CD4-positive, alpha-beta T cell treated with Interleukin-17A for 4 hours (primary cell): ENCODE measurements around the gene COL9A1.
"Not testable (repeated sequence)": the region's sequence is repeated elsewhere in the genome, so short reads cannot be mapped to it uniquely, and the experiment has no call there.

Experiments
- DNase-seq: peaks from one replicate; pipeline ENCODE4 v3.0.0-alpha.2; 2020; ENCODE audit warnings: mixed read lengths

COL9A1 gene

GRCh38 chr6:70303034-70303525, at the start of gene COL9A1:
COL9A1 (minus strand) TSS chr6:70303084; CDS start chr6:70302924, 160 bp downstream.
- no peak for DNase-seq

- no peak for DNase-seq
These were observed 48.6 kb upstream of the COL9A1 start for GRCh38 chr6:70351461-70351860.

GRCh38 chr6:70345619-70346018, 42.7 kb upstream of the COL9A1 start:
- no peak for DNase-seq

DNA sequence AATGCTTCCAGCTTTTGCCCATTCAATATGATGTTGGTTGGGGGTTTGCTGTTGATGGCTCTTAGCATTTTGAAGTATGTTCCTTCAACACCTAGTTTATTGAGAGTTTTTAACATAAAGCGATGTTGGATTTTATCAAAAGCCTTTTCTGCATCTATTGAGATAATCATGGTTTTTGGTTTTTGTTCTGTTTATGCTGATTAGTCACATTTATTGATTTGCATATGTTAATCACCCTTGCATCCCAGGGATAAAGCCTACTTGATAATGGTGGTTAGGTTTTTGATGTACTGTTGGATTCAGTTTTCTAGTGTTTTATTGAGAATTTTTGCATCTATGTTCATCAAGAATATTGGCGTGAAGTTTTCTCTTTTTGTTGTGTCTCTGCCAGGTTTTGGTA, 40.4 kb upstream of the COL9A1 start:
- no peak for DNase-seq

GRCh38 chr6:70339810-70340209, 36.9 kb upstream of the COL9A1 start:
- DNase-seq: not testable (repeated sequence)

- DNase-seq: no peak
These were observed 35.9 kb upstream of the COL9A1 start for GRCh38 chr6:70338775-70339174.

DNA sequence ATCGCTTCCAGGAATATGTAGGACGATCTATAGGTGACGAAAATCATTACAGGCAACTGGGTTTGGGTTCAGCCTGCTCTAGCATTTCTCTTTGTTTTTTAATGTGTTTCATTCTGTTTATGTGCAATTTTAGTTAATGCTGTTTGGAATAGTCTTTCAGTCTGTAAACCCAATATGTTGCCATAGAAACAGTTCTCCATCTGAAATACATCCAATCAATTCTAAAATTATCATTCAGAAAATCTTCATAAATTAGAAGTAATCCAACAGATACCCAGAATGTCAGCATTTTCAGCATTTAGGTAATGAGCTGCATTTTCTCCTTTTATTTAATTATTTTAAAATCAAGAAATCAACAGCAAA, 34.8 kb upstream of the COL9A1 start:
- DNase-seq: no peak

DNA sequence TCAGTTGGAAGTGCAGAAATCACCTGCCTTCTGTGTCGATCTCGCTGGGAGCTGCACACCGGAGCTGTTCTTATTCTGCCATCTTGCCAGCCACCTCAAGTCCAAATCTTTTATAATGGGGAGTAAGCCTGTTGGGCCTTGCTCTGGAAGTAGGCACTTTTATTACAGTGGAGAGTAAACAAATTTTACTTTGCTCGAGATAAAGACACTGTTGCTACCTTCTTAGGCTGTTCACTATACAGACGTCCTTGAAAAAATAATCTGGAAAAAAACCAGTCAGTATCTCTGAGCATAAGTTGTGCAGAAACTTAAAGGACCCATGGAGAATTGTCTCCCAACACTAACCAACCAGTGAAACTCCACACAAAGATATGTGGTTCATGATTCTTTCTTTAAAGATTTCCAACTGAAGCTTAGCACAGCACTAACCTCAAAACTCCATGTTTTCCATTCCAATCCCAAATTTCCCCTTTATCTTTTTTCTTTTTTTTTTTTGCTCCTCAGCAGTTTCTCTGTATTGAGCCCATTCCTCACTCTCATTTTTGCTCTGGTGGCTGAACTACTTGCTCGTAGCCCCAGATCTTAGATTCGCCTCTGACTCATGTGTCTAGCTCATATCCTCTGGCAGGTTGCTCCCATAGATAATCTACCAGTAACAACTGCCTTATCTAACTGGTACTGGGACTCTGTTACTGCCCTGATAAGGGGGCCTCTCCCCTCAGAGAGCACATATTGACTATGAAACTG, 34.3 kb upstream of the COL9A1 start:
- DNase-seq: no peak

DNA sequence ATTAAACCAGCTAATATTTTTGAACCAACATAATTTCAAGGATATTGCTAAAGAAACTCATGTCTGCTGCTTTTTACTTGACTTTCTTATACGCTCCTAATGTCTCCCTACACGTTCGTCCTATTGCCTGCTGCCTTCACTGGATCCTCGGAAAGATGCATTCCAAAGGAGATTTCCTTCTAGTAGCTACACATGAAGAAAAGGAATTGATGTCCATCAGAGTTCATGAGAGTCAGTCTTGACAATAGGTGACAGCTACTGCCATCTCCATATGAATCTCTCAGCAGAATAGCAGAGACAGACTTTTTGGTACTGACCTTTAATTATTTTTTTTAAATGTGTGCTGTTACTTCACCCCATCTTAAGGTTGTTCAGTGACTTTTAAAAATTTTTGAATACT, 24.2 kb upstream of the COL9A1 start:
- no peak for DNase-seq

DNA sequence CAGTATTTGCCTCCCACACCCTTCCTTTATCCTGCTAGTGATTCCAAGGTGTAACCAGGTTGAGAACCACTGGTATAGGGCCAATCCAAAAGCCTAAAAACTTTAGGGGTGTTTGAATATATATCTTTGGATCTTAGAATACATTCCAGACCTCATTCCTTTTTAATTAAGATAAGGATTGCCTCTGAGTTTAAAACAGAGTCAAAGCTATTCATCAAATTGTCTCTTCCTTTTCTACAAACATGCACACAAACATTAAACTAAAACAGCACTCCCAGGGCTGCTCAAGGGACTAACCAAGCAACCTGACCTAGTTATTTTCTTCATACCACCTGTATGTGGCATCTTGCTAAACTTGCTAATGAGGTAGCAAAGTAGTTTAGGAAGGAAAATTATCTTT, 22.1 kb upstream of the COL9A1 start:
- DNase-seq: no peak

- not testable (repeated sequence) for DNase-seq
These were observed 14.9 kb upstream of the COL9A1 start for GRCh38 chr6:70317799-70318198.

DNA sequence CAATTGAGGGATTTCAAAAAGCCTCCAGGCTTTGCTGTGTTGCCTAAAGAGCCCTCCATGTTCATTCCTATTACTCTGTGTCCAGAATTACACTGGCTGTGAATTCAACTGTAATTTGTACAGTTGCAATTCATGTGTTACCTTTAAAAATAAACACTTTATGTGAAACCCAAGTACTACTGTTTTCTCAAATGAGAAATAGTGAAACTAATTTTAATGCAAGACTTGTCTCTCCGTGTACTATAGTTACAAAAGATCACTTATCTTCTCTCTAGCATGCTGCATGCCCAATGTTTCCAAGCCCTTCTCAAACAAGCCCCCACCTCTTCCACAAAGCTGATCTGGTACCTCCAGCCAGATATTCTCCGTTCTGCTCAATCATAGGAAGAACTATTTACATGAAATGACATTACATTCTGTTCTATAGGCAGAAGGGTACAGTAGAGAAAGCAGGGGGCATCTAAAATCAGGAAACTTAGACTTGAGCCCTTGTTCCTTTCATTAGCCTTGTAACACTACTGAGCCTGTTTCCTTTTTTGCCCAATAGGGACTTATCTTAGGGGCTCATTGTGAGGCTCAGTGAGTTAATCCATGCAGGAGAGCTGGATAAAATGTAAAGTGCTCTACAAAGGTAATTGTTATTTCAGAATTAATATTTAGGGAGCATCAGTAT, 12.3 kb upstream of the COL9A1 start:
- DNase-seq: no peak

- DNase-seq: no peak
These were observed 11.4 kb upstream of the COL9A1 start for GRCh38 chr6:70314296-70314695.

GRCh38 chr6:70312165-70312745, 9.4 kb upstream of the COL9A1 start:
- DNase-seq: no peak

DNA sequence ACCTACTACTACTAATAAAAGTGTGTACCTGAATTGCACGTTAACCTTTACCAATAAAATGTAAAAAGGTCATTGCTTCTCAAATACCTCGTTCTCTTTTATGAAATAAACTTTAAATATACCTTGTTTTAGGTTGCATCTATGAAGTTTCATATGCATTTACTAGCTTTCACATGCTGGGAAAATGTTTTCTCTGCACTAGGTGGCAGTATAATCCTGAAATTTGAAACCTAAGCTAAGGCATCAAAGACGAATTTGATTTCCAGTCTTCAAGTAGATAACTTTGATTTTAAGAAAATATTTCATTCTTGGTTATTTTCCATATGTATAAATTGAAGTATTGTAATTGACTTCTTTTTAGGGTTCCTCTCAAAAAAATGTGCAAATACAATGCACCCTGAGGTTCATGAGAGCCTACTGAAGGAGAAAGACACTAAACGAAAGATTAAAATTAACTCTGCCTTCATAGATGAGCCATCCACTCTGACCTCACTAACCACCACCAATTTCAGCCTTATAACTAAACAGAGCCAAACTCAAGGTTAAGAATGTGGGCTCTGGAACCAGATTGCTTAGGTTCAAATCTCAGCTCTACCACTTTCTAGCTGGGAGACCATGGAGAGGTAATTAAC, 7.3 kb upstream of the COL9A1 start:
- DNase-seq: no peak

DNA sequence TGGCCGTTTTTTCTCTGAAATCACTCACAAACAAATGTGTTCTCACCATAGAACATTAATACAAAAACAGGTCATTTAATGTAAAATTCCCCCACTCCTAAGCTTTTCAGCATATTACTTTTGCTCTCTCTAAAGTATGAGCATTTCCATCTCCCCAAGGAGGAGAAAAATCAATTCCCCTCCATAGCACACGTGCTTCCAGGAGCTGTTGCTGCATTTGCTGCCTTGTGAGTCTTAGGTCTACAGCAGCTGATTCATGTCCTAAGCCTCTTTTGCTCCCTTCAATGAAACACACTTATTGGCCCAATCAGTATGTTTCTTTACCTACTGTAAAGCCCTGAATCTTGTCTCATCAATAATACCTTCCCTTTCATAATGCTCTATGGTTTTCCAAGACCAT, 6.4 kb upstream of the COL9A1 start:
- DNase-seq: no peak

- not testable (repeated sequence) for DNase-seq
These were observed 5.3 kb upstream of the COL9A1 start for GRCh38 chr6:70308142-70308541.

- no peak for DNase-seq
These were observed 4.1 kb upstream of the COL9A1 start for GRCh38 chr6:70307008-70307407.

GRCh38 chr6:70304616-70305015, 1.7 kb upstream of the COL9A1 start:
- no peak for DNase-seq

DNA sequence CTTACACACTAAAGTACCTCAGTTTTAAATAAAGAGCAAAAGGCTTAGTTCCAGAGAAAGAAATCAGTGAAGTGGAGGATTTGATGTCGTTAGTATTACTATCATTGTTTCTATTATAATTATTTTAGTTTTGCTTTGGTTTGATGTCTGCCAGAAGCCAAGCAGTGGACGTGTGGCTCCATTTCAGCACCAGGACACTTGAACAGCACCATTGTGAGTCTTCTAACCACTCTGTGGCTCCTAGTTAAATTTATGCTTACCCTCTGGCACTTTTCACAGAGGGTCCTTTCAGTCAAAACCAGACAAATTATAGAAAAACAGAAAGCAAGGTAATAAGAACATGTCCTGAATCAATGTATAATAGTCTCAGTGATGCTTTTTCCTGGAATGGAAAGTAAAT, 3.4 kb downstream of the COL9A1 start:
- no peak for DNase-seq

DNA sequence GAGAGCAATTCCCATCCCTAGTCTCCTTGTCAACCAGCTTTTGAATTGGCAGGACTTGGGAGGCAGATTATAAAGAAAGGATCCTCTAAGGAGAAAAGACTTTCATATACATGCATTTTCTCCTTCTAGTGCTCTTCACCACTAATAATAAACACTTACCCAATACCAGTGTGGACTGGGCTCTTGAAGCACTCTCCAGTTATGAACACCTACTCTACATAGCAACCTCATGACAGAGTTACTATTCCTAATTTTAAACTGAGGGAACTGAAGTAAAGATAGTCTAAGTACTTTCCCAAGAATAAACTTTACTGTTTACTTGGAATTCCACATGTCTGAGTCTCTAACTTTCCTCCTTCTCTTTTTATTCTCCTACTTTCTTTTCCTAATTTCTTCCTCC, 4.8 kb downstream of the COL9A1 start:
- no peak for DNase-seq

GRCh38 chr6:70292193-70292592, 10.7 kb downstream of the COL9A1 start:
- DNase-seq: no peak

GRCh38 chr6:70289299-70289698, 13.6 kb downstream of the COL9A1 start:
- DNase-seq: no peak

DNA sequence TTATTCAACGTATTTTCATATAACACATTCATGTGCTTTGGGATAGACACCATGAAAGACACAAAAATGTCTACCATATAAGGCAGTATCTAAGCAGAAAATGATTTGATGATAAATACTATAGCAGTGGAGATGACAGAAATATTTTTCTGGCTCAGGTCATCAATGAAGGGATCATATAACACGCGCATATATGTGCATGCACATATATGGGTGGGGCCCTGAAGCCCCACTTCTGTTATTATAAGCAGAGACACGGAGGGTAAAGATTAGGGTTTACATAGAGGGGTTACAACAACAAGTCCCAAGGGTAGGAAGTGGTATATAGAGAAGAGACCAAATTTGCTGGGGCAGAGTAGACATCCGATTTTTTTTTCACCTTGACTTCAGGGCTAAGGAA, 16.0 kb downstream of the COL9A1 start:
- DNase-seq: no peak
